Hepatocyte (in vitro differentiated cells): ENCODE measurements around the gene LDLRAD4. TPM values are rescaled to one million over a fixed set of nuclear protein-coding genes. Genes with fewer than 3 reads are reported as not detected.

Experiments
- DNase-seq: peaks from one replicate; pipeline ENCODE4 v3.0.0-alpha.2; 2016; ENCODE audit warnings: low spot score
- H2AFZ ChIP-seq: fragments of 200-600 bp; sonication (generic); 2 replicates; pipeline ENCODE4 v1.6.0; 2016; ENCODE audit warnings: antibody characterized with exemption, mild to moderate bottlenecking
- H3K27ac ChIP-seq: fragments of 200-600 bp; sonication (generic); 2 replicates; pipeline ENCODE4 v1.5.1; 2016; ENCODE audit warnings: mild to moderate bottlenecking
- H3K27me3 ChIP-seq: fragments of 200-600 bp; sonication (generic); 2 replicates; pipeline ENCODE4 v1.6.1; 2016
- H3K36me3 ChIP-seq: fragments of 200-600 bp; sonication (generic); replicated peaks from 2 replicates; pipeline ENCODE4 v1.5.1; 2016; ENCODE audit warnings: low read depth; ENCODE audit not compliant: insufficient read depth
- H3K4me1 ChIP-seq: fragments of 200-600 bp; sonication (generic); 2 replicates; pipeline ENCODE4 v1.5.1; 2016; ENCODE audit warnings: mild to moderate bottlenecking, moderate library complexity; ENCODE audit not compliant: insufficient read depth
- H3K4me2 ChIP-seq: fragments of 200-600 bp; sonication (generic); 2 replicates; pipeline ENCODE4 v1.6.0; 2016
- H3K4me3 ChIP-seq: fragments of 200-600 bp; sonication (generic); 2 replicates; pipeline ENCODE4 v1.5.1; 2016; ENCODE audit warnings: mild to moderate bottlenecking
- H3K79me2 ChIP-seq: fragments of 200-600 bp; sonication (generic); 2 replicates; pipeline ENCODE4 v1.6.0; 2017; ENCODE audit warnings: mild to moderate bottlenecking
- H3K9me2 ChIP-seq: fragments of 200-600 bp; sonication (generic); replicated peaks from 2 replicates; pipeline ENCODE4 v1.6.0; 2017; ENCODE audit warnings: mild to moderate bottlenecking; ENCODE audit not compliant: insufficient read depth
- H3K9me3 ChIP-seq: fragments of 200-600 bp; sonication (generic); 2 replicates; pipeline ENCODE4 v1.5.1; 2016; ENCODE audit warnings: low read depth, mild to moderate bottlenecking
- H4K20me1 ChIP-seq: fragments of 200-600 bp; sonication (generic); 2 replicates; pipeline ENCODE4 v1.6.0; 2016; ENCODE audit warnings: mild to moderate bottlenecking; ENCODE audit not compliant: insufficient read depth, poor library complexity, severe bottlenecking
- CTCF ChIP-seq: fragments of 200-600 bp; sonication (generic); IDR thresholded peaks from 2 replicates; pipeline ENCODE4 v1.5.1; 2016; ENCODE audit warnings: antibody characterized with exemption, mild to moderate bottlenecking; ENCODE audit not compliant: poor library complexity
- EZH2 ChIP-seq: fragments of 200-600 bp; sonication (generic); IDR thresholded peaks from 2 replicates; pipeline ENCODE4 v1.6.1; 2016; ENCODE audit warnings: antibody characterized with exemption, mild to moderate bottlenecking, borderline replicate concordance
- EZH2phosphoT487 ChIP-seq: fragments of 200-600 bp; sonication (generic); IDR thresholded peaks from one replicate; pipeline ENCODE4 v1.6.1; 2018; ENCODE audit warnings: antibody characterized with exemption, mild to moderate bottlenecking, low read depth, moderate library complexity; ENCODE audit not compliant: unreplicated experiment, severe bottlenecking
- WGBS: methylation state at CpG from one replicate; pipeline ENCODE4 v1.1.6; 2016; ENCODE audit warnings: low lambda C conversion rate; ENCODE audit errors: missing lambda C conversion rate; 5-methylcytosine and 5-hydroxymethylcytosine counted together
- polyA plus RNA-seq: library from polyadenylated mRNA; unstranded; fragments of >200 nt; fragmentation: Nextera tagmentation; extraction: Ambion mirVana; gene quantifications from 2 replicates; pipeline ENCODE4 v1.2.1, GENCODE V29; 2016
- total RNA-seq: library from RNA; depleted of rRNA; stranded (reverse); fragments of >200 nt; gene quantifications from 2 replicates; pipeline ENCODE4 v1.2.3, GENCODE V29; 2014

Gene LDLRAD4
- total and polyA plus RNA-seq, 2 experiments from 2014 or later, result 15.1 to 29.0 TPM

DNA sequence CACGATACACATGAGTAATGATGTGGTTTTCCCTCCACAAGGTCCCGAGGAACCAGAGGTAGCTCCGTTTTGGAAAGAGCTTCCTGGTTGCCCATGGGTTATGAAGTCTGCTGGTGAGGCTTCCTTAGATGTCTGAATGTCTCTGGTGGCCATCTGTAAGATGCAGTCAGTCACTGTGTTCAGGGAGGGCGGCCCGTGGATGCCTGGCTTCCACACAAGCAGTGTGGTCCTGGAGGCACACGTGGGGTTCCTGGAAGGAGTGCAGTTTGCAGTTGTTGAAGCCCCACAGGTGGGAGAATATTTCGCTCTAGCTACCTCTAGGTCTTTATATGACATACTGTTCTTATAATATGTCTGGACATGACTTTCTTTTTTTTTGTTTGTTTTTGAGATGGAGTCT is 298.8 kb downstream of the LDLRAD4 start:
- peaks cover 10% of the 10 kb centered on the region for H3K4me1 ChIP-seq
- no peaks in the 10 kb centered on the region for H3K9me3 ChIP-seq
- H2AFZ ChIP-seq, result no peak overlapping the region
- TF ChIP-seq EZH2, result no peak
- TF ChIP-seq EZH2phosphoT487, result no peak
- no peak for TF ChIP-seq CTCF
- WGBS, result 89% methylated on average over 7 of the region's 7 CpGs
- no peaks in the 10 kb centered on the region for H3K27me3 ChIP-seq
- no peaks in the 10 kb centered on the region for H3K79me2 ChIP-seq
- no peak overlapping the region for H3K4me2 ChIP-seq
- H4K20me1 ChIP-seq, result no peaks in the 10 kb centered on the region
- no peak overlapping the region for H3K27ac ChIP-seq
- no peaks in the 10 kb centered on the region for H3K9me2 ChIP-seq
- no peak for DNase-seq
- no peak overlapping the region for H3K4me3 ChIP-seq
- no peaks in the 10 kb centered on the region for H3K36me3 ChIP-seq

- no peak overlapping the region for H2AFZ ChIP-seq
- H3K4me2 ChIP-seq, result no peak overlapping the region
- no peaks in the 10 kb centered on the region for H4K20me1 ChIP-seq
- H3K27me3 ChIP-seq, result no peaks in the 10 kb centered on the region
- H3K79me2 ChIP-seq, result no peaks in the 10 kb centered on the region
- peaks cover under 1% of the 10 kb centered on the region for H3K4me1 ChIP-seq
- no peak for DNase-seq
- no peaks in the 10 kb centered on the region for H3K9me3 ChIP-seq
- TF ChIP-seq EZH2, result no peak
- TF ChIP-seq EZH2phosphoT487, result no peak
- no peak for TF ChIP-seq CTCF
- no peak overlapping the region for H3K27ac ChIP-seq
- H3K9me2 ChIP-seq, result no peaks in the 10 kb centered on the region
- H3K36me3 ChIP-seq, result no peaks in the 10 kb centered on the region
- 78% methylated on average over 4 of the region's 4 CpGs for WGBS
- H3K4me3 ChIP-seq, result no peak overlapping the region
Measured at GRCh38 chr18:13518382-13518781, 299.8 kb downstream of the LDLRAD4 start.

- no peak overlapping the region for H3K4me2 ChIP-seq
- no peak overlapping the region for H3K4me3 ChIP-seq
- no peaks in the 10 kb centered on the region for H3K27me3 ChIP-seq
- no peaks in the 10 kb centered on the region for H3K36me3 ChIP-seq
- H3K4me1 ChIP-seq, result no peaks in the 10 kb centered on the region
- no peaks in the 10 kb centered on the region for H3K9me3 ChIP-seq
- H3K79me2 ChIP-seq, result no peaks in the 10 kb centered on the region
- TF ChIP-seq CTCF, result no peak
- 91% methylated on average over 6 of the region's 6 CpGs for WGBS
- no peak overlapping the region for H3K27ac ChIP-seq
- H3K9me2 ChIP-seq, result no peaks in the 10 kb centered on the region
- H2AFZ ChIP-seq, result no peak overlapping the region
- no peaks in the 10 kb centered on the region for H4K20me1 ChIP-seq
- no peak for DNase-seq
Measured at GRCh38 chr18:13520306-13520705, 301.7 kb downstream of the LDLRAD4 start.

DNA sequence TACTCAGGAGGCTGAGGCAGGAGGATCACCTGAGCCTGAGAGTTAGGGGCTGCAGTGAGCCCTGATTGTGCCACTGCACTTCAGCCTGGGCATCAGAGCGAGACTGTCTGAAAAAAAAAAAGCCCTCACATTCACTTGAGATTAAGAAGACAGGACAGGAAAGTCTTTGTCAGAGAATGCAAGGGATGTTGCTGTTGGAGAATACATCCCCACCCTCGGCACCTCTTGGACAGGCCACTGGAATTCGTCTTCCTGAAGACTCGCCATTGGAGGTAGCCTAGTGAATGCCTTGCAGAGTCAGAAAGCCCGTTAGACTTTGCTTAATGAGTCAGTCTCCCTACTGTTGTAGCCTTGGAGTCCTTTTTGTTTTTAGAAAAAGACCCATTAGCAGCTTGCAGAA is 302.2 kb downstream of the LDLRAD4 start:
- H3K27ac ChIP-seq, result no peak overlapping the region
- no peak overlapping the region for H2AFZ ChIP-seq
- no peaks in the 10 kb centered on the region for H3K36me3 ChIP-seq
- 84% methylated on average over 5 of the region's 5 CpGs for WGBS
- no peak overlapping the region for H3K4me3 ChIP-seq
- H3K9me3 ChIP-seq, result no peaks in the 10 kb centered on the region
- no peak for DNase-seq
- no peaks in the 10 kb centered on the region for H3K27me3 ChIP-seq
- no peak overlapping the region for H3K4me2 ChIP-seq
- H4K20me1 ChIP-seq, result no peaks in the 10 kb centered on the region
- H3K4me1 ChIP-seq, result no peaks in the 10 kb centered on the region
- no peaks in the 10 kb centered on the region for H3K9me2 ChIP-seq
- no peak for TF ChIP-seq EZH2phosphoT487
- no peak for TF ChIP-seq CTCF
- no peak for TF ChIP-seq EZH2
- H3K79me2 ChIP-seq, result no peaks in the 10 kb centered on the region
